ENCODE measurements around the gene SMURF2.

DNA sequence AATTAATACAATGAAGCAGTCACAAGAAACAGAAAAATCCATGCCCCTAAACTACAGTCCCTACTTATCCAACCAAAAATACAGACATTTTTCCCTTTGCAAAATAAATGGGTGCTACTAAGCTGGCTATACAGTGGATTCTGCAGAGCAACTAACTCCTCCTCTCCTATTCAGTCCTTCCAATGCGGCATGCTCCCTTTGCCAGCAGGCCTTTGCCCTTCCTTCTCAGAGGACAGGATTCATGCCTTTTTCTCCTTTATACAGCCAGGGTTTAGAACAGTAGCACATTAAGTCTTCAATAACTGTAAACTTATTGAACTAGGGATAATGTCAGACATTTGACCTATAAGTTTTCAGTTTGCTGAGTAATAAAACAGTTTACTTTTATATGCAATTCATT is 70.2 kb downstream of the SMURF2 start:
- TF ChIP-seq, protein P1, sequence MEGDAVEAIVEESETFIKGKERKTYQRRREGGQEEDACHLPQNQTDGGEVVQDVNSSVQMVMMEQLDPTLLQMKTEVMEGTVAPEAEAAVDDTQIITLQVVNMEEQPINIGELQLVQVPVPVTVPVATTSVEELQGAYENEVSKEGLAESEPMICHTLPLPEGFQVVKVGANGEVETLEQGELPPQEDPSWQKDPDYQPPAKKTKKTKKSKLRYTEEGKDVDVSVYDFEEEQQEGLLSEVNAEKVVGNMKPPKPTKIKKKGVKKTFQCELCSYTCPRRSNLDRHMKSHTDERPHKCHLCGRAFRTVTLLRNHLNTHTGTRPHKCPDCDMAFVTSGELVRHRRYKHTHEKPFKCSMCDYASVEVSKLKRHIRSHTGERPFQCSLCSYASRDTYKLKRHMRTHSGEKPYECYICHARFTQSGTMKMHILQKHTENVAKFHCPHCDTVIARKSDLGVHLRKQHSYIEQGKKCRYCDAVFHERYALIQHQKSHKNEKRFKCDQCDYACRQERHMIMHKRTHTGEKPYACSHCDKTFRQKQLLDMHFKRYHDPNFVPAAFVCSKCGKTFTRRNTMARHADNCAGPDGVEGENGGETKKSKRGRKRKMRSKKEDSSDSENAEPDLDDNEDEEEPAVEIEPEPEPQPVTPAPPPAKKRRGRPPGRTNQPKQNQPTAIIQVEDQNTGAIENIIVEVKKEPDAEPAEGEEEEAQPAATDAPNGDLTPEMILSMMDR (IDR thresholded peaks at IDR 0.05), result no peak
- no peak for TF ChIP-seq POLR2AphosphoS5 (IDR thresholded peaks at IDR 0.05)
- no peak for TF ChIP-seq EP300 (IDR thresholded peaks at IDR 0.05)

Data from esophagus muscularis mucosa (tissue), 4 donors.